ENCODE data around the gene MS4A8.

MS4A8 gene

GRCh38 chr11:60725592-60725991 is 26.2 kb downstream of the MS4A8 start:
- no peak overlapping the region for H3K27ac ChIP-seq
- no peak for TF ChIP-seq CTCF (conservative IDR thresholded peaks at IDR 0.05)
- no peak for TF ChIP-seq ZFX (IDR thresholded peaks at IDR 0.05)

DNA sequence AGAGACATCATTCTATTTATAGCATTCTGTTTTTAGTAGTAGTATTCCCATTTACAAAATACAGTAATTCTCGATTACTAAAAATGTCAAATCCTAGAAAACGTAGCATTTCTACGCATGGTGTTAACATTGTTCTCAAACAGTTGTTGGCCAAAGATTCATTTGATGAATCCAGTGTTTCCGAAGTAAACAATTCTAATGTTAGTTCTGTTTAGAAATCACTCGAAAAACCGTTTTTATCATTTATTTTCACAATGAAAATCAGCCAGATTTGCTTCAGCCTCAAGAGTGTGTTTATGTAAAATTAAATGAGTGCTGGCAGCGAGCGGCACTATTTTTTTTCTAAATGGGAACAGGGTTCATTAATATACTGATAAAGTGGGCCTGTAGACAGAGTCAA is 32.2 kb downstream of the MS4A8 start:
- H3K27ac ChIP-seq, result no peak overlapping the region
- TF ChIP-seq CTCF (conservative IDR thresholded peaks at IDR 0.05) (no peak), ZFX (IDR thresholded peaks at IDR 0.05) (no peak)

GRCh38 chr11:60734279-60734678 is 34.9 kb downstream of the MS4A8 start:
- no peak overlapping the region for H3K27ac ChIP-seq
- TF ChIP-seq ZFX (IDR thresholded peaks at IDR 0.05) (no peak), CTCF (conservative IDR thresholded peaks at IDR 0.05) (no peak)

- no peak for TF ChIP-seq ZFX (IDR thresholded peaks at IDR 0.05)
- no peak; the same call in 1 of the 2 replicates for TF ChIP-seq CTCF (conservative IDR thresholded peaks at IDR 0.05)
Observed at GRCh38 chr11:60739114-60739513, 39.7 kb downstream of the MS4A8 start.

GRCh38 chr11:60740573-60740972 is 41.2 kb downstream of the MS4A8 start:
- no peak for TF ChIP-seq CTCF (conservative IDR thresholded peaks at IDR 0.05)
- no peak for TF ChIP-seq ZFX (IDR thresholded peaks at IDR 0.05)
- peak overlapping the region; percentile 16; the same call in 1 of the 2 replicates for H3K27ac ChIP-seq

More at GRCh38 chr11:60739114-60739513, 39.7 kb downstream of the MS4A8 start:
- H3K27ac ChIP-seq, result no peak overlapping the region

DNA sequence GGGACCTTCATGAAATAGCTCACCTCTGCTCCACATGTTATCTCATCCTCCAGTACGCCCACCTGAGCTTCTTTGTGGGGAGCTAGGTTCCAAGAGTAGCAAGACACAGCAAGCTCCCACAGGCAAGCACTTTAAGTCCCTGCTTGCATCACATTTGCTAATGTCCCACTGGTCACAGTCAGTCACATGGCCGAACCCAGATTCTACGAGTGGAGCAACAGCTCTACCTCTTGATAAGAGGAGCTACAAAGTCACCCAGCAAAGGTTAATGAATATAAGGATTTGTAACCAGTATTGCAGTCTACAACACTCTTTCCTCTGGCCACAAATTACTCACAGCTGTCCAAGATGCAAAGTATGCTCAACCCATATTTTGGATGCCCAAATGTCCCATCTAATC is 42.0 kb downstream of the MS4A8 start:
- TF ChIP-seq ZFX (IDR thresholded peaks at IDR 0.05) (no peak), CTCF (conservative IDR thresholded peaks at IDR 0.05) (no peak)

DNA sequence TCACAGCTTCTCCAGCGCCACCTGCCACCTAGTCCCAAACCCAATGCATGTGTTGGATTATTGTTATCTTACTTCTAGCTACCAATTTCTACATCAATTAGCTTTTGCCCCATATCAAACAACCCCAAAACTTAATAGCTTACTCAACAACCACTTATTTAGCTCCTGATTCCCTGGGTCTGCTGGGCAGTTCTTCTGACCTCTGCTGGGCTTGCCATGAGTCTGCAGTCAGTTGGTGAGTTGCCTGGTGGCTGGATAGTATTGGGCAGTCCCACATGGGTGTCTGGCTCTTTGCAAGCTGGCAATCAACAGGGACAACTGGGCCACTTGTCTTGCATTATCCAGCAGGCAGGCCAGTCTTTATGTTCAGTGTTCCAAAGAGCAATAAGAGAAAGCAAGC is 43.6 kb downstream of the MS4A8 start:
- H3K27ac ChIP-seq, result no peak overlapping the region
- TF ChIP-seq CTCF (conservative IDR thresholded peaks at IDR 0.05) (no peak), ZFX (IDR thresholded peaks at IDR 0.05) (no peak)

More for the DNA sequence above, 42.0 kb downstream of the MS4A8 start:
- 0 out of 2 replicates have a peak overlapping the region, but pooled peaks have one; percentile 16 for H3K27ac ChIP-seq

Measured in C4-2B (cell line).